Heart left ventricle (tissue), 13 donors: ENCODE measurements around the gene GDI1.

ENCODE experiments used
- POLR2A ChIP-seq, 2 donors: fragments of 450-650 bp; IDR thresholded peaks; one replicate each; pipeline ENCODE4 v1.6.1; 2017; ENCODE audit warnings: antibody characterized with exemption in 2 of 2, mild to moderate bottlenecking in 2 of 2, moderate library complexity in 2 of 2
- TF ChIP-seq, protein P1 (sequence below), 12 donors: fragments of 200-600 bp; sonication (generic) in 4 of 12; IDR thresholded peaks; one replicate each; pipeline versions ENCODE4 v1.5.0 to v1.8.0; 2018 to 2022; ENCODE audit warnings: antibody characterized with exemption in 12 of 12, mild to moderate bottlenecking in 5 of 12
- donor health status: ischemic (EF 13 %, LVEDD 7.1; RV severe dilation, severe dysfunction).
- donor health status: DM: no; HTN: yes; CAD: no.
- donor health status: DM: no; HTN: no; CAD: no.
- donor health status: ischemic (EF 25% LVEDD 6.9; RV normal size, moderate dysfunction).
- donor health status: ischemic (EF 25% LVEDD 5.7; RV mildly dilated, moderate dysfunction).
- donor health status: ischemic (EF 35%, LVEDD 5.7; RV mildly dilated, moderate dysfunction).
- donor health status: nonischemic (EF 11% LVEDD 7.7; RV severe dilation, severe dysfunction).
- donor health status: DM: yes; HTN: yes; CAD: no.
- donor health status: PGD.
- donor health status: ischemic (EF 29% LVEDD 5.4; RV normal size, mild dysfunction).
- donor health status: nonischemic (EF 23%, LVEDD 6.1; RV moderate dilation, normal function).

- TF ChIP-seq, protein P1, sequence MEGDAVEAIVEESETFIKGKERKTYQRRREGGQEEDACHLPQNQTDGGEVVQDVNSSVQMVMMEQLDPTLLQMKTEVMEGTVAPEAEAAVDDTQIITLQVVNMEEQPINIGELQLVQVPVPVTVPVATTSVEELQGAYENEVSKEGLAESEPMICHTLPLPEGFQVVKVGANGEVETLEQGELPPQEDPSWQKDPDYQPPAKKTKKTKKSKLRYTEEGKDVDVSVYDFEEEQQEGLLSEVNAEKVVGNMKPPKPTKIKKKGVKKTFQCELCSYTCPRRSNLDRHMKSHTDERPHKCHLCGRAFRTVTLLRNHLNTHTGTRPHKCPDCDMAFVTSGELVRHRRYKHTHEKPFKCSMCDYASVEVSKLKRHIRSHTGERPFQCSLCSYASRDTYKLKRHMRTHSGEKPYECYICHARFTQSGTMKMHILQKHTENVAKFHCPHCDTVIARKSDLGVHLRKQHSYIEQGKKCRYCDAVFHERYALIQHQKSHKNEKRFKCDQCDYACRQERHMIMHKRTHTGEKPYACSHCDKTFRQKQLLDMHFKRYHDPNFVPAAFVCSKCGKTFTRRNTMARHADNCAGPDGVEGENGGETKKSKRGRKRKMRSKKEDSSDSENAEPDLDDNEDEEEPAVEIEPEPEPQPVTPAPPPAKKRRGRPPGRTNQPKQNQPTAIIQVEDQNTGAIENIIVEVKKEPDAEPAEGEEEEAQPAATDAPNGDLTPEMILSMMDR (IDR thresholded peaks at IDR 0.05), result peak in 2 of 12 donors; percentile 8 to 24
- peak in 1 of 2 donors; percentile 70 for TF ChIP-seq POLR2A (IDR thresholded peaks at IDR 0.05)
These were observed 8.5 kb upstream of the GDI1 start, which contains the start of gene ATP6AP1 for GRCh38 chrX:154428176-154429171.
